ENCODE data around the gene ANKRD23.

ANKRD23 gene

DNA sequence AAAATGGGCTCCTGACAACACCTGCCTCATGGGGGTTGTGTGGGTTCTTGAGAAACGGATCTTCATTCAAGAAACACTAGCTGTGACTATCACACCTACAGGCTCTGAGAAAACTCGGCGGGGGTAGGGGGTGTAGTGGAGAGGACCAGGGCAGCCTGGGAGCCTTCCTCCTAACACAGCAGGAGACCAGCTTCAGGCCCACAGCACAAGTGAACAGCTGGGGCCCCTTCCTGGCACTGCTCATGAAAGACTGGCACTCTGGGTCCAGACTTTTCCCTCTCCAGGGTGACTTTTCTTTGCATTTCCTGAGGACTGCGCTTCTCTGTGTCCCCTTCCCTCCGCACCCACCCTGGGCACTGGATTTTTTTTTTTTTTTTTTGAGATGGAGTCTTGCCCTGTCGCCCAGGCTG, 33.2 kb upstream of the ANKRD23 start:
- no peak for DNase-seq

DNA sequence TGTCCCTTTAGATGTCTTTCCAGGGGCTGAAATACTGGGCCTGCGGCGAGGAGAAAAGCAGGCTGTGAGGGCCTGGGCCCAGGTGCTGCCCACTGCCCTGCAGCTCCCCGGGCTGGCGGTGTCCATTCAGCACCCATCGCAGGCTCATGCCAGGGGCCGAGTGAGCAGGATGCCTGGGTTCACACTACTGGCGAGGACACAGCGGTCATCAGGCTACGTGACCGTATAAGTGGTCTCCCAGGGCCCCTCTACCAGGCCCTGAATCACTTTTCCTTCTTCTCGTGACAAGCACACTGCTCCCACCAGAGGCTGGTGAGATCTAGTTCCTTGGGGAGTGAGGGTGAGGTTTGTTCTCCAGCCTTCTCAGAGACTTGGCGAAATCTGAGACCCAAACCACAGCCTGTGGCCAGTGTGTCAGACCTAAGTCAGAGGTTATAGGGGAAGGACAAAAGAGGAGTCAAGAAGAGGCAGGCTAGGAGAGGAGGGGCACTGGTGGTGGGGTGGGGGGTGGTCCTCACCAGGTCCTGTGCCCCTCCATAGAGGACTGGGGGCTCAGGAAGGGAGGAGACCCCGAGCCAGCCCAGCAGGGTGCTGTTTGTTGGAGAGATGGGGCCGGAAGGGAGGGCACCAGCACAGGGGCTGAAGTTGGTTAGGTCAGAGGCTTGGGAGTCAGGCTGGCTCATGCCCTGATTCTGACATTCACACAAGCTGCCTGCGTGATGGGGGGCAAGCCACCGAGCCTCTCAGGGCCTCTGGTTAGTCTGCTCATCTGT, 32.6 kb upstream of the ANKRD23 start:
- DNase-seq: peak; percentile 54

- no peak for DNase-seq
Observed at GRCh38 chr2:96875498-96876268, 31.9 kb upstream of the ANKRD23 start.

DNA sequence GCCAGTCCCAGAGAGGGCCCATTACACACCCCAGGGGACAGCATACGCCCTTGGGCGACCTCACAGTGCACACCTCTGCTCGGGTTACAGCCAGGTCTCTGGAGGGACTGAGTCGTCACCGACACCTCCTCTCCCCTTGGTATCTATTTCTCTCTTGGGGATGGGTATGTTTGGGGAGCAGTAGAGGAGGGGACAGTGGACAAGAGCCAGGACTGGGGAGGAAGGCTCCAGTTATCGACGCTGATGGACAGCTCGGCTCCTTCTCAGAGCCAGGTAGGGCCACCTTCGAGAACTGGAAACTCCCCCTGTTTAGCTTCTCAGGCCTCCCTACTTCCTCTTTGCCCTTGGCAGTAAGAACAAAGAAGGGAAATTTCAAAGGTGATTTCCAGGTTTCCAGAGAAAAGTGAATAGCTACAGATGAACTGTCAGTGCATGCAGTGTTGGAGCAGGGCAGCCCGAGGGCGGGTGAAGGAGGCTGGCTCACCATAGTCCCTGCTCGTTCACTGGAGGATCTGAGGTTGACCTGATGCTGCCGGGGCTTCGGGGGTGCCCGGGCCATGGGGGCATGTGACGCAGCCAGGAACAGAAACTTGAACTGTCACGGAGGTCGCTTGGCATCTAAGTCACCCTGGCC, 30.5 kb upstream of the ANKRD23 start:
- no peak for DNase-seq

DNA sequence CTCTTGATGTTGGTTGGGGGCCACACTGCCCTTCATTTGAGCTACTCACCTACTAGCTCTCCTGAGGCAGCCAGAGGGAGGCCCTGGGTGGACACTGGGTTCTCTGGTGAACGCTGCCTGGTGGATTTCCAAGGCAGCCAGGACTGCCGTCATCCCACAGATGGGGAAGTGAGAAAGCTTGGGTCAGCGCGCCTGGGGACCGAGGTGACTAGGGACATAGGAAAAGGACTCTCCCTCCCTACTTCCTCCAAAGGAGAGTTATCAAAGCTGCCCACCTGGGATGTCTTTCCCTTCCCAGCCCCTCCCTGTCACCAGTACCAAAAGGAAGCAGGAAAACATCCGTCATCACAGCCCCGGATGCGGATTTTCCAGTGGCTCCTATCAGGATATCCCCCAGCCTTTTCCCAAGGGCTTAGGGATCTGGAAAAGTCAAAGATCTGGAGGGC, 29.9 kb upstream of the ANKRD23 start:
- no peak for DNase-seq

DNA sequence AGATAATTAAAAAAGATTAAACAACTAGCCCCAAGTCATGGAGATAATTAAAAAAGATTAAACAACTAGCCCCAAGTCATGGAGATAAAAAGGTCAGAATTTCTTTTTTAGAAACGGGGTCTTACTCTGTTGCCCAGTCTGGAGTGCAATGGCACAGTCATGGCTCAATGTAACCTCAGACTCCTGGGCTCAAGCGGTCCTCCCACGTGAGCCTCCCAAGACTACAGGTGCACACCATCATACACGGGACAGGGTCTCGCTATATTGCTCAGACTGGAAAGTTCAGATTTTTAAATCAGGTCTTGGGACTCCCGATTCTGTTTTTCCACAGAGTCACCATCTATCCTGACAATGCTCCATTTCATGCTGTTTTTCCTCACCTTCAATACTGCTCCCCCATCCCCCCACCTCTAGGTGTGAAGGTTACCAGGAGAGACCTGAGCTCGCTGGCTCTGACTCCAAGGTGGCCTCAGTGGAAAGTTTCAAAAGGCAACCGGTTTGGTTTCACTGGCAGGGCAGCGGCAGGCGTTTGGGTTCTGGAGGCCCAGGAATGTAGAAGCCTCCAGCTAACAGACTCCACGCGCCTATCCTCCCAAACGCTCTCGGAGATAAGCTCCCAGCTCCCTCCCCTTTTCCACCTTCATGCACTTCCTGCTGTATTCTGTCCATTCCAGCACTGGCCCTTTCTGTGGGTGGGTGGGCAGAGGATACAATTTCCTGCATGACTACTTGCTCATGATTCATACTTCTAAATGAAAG, 28.9 kb upstream of the ANKRD23 start:
- peak; percentile 11 for DNase-seq

DNA sequence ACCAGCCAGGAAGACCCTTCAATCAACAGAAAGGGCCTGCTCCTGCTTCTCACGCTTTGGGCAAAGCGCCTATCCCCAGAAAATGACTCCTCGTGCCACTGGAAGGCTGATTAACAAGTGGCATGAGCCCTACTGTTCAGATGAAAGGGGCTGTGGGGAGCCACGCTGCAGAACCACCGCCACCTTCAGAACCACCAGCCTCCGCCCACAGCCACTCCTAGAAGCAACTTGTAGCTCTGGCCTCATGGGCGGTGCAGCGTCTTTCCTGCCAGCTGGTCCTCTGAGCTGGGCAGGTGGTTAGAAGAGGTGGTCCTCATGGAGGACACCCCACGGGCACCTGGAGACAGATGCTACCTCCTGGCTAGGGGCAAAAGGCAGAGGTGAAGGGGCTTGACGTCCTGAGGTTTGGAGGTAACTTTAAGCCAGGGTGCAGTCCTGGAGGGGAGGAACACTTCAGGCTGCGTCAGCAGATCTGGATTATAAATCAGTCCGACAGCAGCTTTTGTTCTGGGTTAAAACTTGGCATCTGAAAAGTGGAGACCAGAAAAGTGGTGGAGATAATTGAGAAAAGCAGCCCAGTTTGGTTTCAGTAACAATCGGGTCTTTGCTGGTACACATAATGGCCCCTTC, 26.9 kb upstream of the ANKRD23 start:
- DNase-seq: no peak

GRCh38 chr2:96869822-96870625, 26.2 kb upstream of the ANKRD23 start, which contains the start of gene SEMA4C:
Gene SEMA4C (minus strand): TSS chr2:96870080. CDS start chr2:96867886, 2,194 bp downstream.
- peak; percentile 43 for DNase-seq

DNA sequence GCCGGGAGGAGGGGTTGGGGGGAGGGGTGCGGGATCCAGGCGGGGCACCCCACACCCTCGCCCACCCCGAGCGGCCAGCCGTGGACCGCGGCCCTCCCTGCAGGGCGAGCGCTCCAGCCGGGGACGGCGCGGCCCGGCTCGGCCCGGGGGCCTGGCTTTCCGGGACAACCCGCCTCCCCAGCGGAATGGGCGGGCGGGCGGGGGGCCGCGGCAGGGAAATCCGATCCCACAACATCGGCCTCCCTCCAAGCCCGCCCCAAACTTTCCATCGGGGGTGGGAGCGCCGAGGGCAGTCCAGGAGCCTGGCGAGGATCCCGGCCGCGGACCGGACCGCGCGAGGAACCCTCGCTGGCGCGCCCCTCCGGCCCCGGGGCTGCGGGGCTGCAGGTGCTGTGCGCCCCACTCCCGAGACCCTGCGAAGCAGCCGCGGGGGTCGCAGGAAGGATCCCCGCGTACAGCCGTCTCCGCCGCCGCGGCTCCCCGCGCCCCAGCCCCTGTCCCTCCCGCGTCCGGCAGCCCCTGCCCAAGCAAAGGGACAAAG, 25.5 kb upstream of the ANKRD23 start:
- peak; percentile 81 for DNase-seq

- peak; percentile 94 for DNase-seq
Observed at GRCh38 chr2:96868555-96869280, 24.9 kb upstream of the ANKRD23 start.

DNA sequence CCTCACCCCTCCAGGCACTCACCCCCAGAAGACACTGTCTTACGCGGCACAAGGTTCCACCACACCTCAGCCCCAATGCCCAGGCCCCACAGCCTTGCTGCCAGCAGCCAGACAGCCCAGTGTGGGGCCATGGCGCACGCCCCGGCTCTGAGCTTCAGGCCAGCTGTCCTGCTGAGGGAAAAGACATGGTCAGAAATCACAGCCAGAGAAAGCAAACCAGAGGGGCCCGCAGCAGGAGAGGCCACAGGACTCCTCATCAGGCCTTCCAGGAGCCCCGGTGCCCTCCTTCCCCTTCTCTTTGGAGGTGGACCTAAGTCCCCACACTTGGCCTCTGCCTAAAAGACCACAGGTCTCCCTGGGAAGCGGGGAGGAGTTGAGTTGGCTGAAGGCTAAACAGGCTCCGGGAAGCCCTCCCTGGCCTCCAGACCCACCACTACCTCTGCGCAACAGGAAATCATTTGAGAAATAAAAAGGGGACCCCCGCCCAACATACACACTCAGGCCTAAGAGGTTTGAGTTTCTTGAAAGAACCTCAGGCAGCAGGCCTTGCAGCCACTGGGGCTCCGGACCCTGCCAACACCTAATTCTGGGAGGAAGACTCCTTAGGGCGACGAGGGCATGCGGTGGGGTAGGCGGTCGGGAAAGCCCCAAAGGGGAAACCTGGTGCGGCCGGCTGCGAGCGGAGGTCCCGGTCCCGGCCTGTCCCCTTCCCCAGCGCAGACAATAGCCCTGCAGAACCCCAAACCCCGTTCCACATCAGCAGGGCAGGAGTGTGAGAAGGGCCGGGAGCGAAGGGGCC, 24.1 kb upstream of the ANKRD23 start:
- no peak for DNase-seq

DNA sequence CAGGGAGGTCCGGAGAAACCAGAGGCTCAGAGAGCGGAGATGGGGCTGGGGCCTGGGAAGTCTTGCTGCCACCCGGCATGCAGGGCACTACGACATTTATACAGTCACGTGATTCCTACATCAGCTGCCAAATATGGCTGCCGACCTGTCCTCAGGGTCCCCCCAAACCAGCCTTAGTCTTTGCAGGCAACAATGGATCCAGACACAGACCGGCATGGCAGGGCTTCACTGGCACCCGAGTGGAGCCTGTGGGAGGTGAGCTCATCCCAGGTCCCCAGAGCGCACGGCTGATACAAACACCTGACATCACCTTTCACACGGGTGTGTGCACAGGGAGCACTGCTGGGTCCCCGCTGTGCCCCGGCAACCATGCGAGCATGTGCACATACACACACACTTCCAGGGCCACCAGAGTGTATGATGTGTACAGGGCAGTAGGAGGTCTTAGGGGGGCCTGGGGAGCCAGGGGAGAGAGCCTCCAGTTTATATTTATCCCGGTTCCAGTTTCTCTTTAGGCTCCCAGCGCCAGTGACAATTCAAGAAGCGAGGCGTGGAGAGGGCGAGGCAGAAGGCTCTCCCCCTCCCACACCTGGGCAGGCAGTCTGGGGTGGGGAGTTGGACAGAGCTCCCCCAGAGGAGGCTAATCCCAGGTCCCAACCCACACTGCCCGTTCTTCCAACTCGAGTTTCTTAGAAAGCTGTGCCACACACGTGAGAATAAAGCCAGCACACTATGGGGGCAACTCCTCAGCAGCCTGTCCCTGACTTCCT, 23.4 kb upstream of the ANKRD23 start:
- DNase-seq: no peak

DNA sequence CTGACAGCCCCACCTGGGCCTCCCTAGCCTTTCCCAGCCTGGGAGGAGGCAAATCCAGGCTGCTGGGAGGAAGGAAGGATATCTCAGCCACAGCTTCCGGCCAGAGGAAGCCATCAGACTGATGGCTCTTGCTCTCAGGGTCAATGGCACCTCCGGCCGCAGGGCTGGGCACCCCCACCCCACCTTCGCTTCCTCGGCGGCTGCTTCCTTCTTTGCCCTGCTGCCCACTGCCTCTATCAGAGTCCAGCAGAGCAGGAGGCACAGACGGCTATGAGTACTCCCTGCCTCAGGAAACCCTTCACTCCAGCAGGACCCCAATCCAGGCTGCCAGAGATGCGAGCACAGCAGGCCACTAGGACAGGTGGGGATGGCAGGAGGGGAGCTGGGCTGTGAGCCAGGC, 22.8 kb upstream of the ANKRD23 start:
- DNase-seq: no peak

- DNase-seq: no peak
Observed at GRCh38 chr2:96866149-96866548, 22.3 kb upstream of the ANKRD23 start.

DNA sequence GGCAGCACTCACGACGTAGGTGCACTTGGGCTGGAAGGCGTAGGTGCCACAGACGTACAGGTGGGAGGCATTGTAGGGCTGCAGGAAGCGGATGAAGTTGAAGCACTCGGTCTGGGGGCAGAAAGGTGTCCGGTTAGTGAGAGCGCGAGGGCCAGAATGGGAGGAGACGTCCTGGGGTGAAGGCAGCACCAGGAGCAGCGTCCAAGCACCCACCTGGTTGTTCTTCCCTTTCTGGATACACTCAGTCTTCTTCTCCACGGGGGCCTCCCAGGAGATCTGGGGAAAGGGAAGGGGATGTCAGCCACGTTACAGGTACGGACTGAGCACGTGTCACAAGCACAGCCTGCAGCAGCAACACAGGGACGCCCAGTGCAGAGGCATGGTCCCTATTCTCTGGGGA, 21.8 kb upstream of the ANKRD23 start:
- no peak for DNase-seq

DNA sequence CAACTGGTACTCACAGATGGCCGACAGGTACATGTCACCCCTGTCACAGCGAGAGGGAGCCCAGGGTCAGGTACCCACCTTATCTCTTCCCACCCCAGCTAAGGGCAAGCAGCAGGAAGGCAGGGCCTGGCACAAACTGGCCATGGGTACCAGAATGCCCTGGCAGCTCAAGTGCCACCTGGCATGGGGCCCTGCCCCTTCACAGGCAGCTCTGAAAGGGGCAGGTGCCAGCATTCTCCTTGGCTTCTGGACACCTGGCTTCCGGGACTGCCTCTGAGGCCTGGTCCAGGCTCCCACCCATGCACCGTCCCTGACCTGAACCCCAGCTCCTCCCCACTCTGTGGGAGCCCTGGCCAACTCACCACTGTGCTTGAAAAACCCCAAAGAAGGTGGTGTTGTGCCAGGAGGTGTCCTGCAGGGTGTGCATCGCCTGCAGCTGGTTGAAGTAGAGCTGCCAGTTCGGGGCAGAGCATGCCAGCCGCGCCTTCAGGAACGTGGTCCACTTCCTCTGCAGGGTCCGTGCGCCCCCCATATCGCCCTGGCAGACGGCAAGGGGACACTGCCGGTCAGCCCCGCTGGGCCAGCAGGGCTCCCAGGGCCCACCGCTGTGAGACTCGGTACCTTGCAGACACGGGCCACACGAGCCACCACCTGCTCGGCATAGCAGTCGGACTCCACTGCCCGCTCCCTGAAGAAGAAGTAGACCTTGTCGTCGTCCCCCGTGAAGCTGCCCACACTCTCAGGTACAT, 20.7 kb upstream of the ANKRD23 start:
- DNase-seq: no peak

- no peak for DNase-seq
Observed at GRCh38 chr2:96863575-96864342, 19.9 kb upstream of the ANKRD23 start.

Measured in fibroblast of skin of scalp (primary cell).